Measurements from ENCODE around the gene DDIT3. TPM values are rescaled to one million over a fixed set of nuclear protein-coding genes. Genes with fewer than 3 reads are reported as not detected.
A peak's percentile ranks its signal among the peaks of the same experiment; 100 is the strongest.
"Not testable (repeated sequence)": the region's sequence is repeated elsewhere in the genome, so short reads cannot be mapped to it uniquely, and the experiment has no call there.

The DDIT3 gene
- total RNA-seq, 4 donors from 2014 or later, result 27.6 to 58.2 (median 41.6) TPM

GRCh38 chr12:57511161-57511560, 9.2 kb downstream of the DDIT3 start:
- no peak overlapping the region for H3K4me3 ChIP-seq (ENCODE audit: low read depth, poor library complexity, severe bottlenecking)
- intact Hi-C loops (cut with DNase I; ENCODE audit: low total_unique reads), result no loop called here
- no peak for TF ChIP-seq POLR2A (IDR thresholded peaks at IDR 0.05)
- TF ChIP-seq CTCF (IDR thresholded peaks at IDR 0.05), result no peak
- WGBS, 2 donors, result 95 to 97% methylated on average over 4 of the region's 4 CpGs
- no peak for DNase-seq (ENCODE audit: low spot score in 2 of 2)

- DNase-seq (ENCODE audit: low spot score in 2 of 2); intact Hi-C loops (cut with DNase I; ENCODE audit: low total_unique reads): not testable (repeated sequence)
- 94 to 98% methylated on average over 7 to 20 of the region's 28 CpGs for WGBS, 2 donors
Measured at GRCh38 chr12:57507796-57508195, 12.5 kb downstream of the DDIT3 start.

GRCh38 chr12:57506541-57506940, 13.8 kb downstream of the DDIT3 start:
- DNase-seq (ENCODE audit: low spot score in 2 of 2); H3K4me3 ChIP-seq (ENCODE audit: low read depth, poor library complexity, severe bottlenecking); intact Hi-C loops (cut with DNase I; ENCODE audit: low total_unique reads): not testable (repeated sequence)
- 64 to 84% methylated on average over 4 of the region's 4 CpGs for WGBS, 2 donors

More at GRCh38 chr12:57507796-57508195, 12.5 kb downstream of the DDIT3 start:
- H3K4me3 ChIP-seq (ENCODE audit: low read depth, poor library complexity, severe bottlenecking), result not testable (repeated sequence)

- H3K4me3 ChIP-seq (ENCODE audit: low read depth, poor library complexity, severe bottlenecking); intact Hi-C loops (cut with DNase I; ENCODE audit: low total_unique reads): not testable (repeated sequence)
- DNase-seq (ENCODE audit: low spot score in 2 of 2), result peak in 1 of 2 donors; percentile 61
- 96 to 97% methylated on average over 22 of the region's 22 CpGs for WGBS, 2 donors
Measured at GRCh38 chr12:57502311-57502969, 17.9 kb downstream of the DDIT3 start.

GRCh38 chr12:57500213-57500612, 20.1 kb downstream of the DDIT3 start:
- WGBS, 2 donors, result 93 to 99% methylated on average over 11 of the region's 11 CpGs
- H3K4me3 ChIP-seq (ENCODE audit: low read depth, poor library complexity, severe bottlenecking), result no peak overlapping the region
- TF ChIP-seq CTCF (IDR thresholded peaks at IDR 0.05) (no peak), POLR2A (IDR thresholded peaks at IDR 0.05) (no peak)
- no peak for DNase-seq (ENCODE audit: low spot score in 2 of 2)
- intact Hi-C loops (cut with DNase I; ENCODE audit: low total_unique reads), result no loop called here

- TF ChIP-seq CTCF (IDR thresholded peaks at IDR 0.05) (no peak), POLR2A (IDR thresholded peaks at IDR 0.05) (no peak)
- no peak overlapping the region for H3K4me3 ChIP-seq (ENCODE audit: low read depth, poor library complexity, severe bottlenecking)
- DNase-seq (ENCODE audit: low spot score in 2 of 2), result no peak
- 93 to 97% methylated on average over 4 of the region's 4 CpGs for WGBS, 2 donors
- intact Hi-C loops (cut with DNase I; ENCODE audit: low total_unique reads), result no loop called here
Measured at GRCh38 chr12:57498571-57498970, 21.7 kb downstream of the DDIT3 start.

GRCh38 chr12:57498132-57498502, 22.2 kb downstream of the DDIT3 start:
- DNase-seq (ENCODE audit: low spot score in 2 of 2), result peak in 1 of 2 donors; percentile 61
- WGBS, 2 donors, result 86 to 94% methylated on average over 9 of the region's 9 CpGs
- intact Hi-C loops (cut with DNase I; ENCODE audit: low total_unique reads), result no loop called here
- TF ChIP-seq POLR2A (IDR thresholded peaks at IDR 0.05), result no peak
- TF ChIP-seq CTCF (IDR thresholded peaks at IDR 0.05), result no peak
- no peak overlapping the region for H3K4me3 ChIP-seq (ENCODE audit: low read depth, poor library complexity, severe bottlenecking)
